ENCODE measurements around the gene EZH1. TPM values are rescaled to one million over a fixed set of nuclear protein-coding genes. Genes with fewer than 3 reads are reported as not detected.

EZH1 gene
- total RNA-seq (10 to 100 TPM; 53.7 to 59.4 TPM), polyA plus RNA-seq (ENCODE audit: insufficient read depth, low read depth, low replicate concordance) (28.1 TPM)
- long read RNA-seq, donor 1, full-length matches to known transcripts = 1 of 1 reads
- long read RNA-seq, donor 1, partial matches to known transcripts = 0 of 1 reads
- long read RNA-seq, donor 1, other reads (novel, unspliced or antisense) = 0 of 1 reads
- long read RNA-seq, donor 2 = 0 reads

DNA sequence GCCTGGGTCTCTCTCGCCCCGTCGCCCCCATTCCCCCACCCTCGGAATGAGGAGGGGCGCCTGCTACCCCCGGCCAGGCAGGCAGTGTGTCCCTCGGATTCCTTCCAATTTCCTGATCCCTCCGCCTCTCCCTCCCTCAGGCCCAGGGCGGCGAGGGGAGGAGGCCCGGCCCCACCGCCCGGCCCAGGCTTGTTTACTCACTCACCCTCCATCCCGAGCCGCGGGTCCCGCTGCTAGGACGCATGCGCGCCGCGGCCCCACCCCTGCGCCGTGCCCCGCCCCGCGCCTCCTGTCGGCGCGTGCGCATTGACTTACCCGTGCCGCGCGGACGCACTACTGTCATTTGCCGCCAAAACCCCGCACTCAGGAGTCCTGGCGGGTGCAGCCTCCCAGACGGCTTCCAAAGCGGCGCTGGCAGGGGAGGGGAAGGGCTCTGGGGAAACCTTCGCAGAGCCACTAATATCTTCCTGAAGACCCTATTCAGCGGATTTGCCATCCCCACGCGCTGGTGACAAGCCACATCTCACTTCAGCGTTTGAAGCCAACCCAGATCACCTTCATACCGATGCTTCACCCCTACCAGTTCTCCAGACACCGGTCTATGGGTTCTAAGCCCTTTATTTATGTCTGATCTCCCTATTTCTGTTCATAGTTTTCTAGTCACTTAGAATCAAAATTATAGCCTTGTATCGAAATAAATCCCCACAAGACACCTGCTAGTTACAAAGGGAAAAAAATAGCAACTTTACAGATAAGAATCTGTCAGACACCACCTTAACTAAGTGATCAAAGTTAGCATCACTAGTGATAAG is at the start of gene EZH1:
EZH1 (minus strand) TSS at position 235 of the 812 bp plus-strand sequence. CDS start 16,099 bp downstream, outside the sequence.
- Histone ChIP-seq H3K36me3 (ENCODE audit: low read depth, missing control alignments) (no peaks in the 10 kb centered on the region), H3K27me3 (no peaks in the 10 kb centered on the region), H3K4me3 (peak within 1 kb of the TSS; percentile 85 to 91), H3K27ac (peak within 1 kb of the TSS; percentile 94 to 96), H3K9me3 (no peaks in the 10 kb centered on the region), H3K4me1 (peaks cover 23% of the 10 kb centered on the region)
- DNase-seq = peak; percentile 90
- TF ChIP-seq, protein P1, sequence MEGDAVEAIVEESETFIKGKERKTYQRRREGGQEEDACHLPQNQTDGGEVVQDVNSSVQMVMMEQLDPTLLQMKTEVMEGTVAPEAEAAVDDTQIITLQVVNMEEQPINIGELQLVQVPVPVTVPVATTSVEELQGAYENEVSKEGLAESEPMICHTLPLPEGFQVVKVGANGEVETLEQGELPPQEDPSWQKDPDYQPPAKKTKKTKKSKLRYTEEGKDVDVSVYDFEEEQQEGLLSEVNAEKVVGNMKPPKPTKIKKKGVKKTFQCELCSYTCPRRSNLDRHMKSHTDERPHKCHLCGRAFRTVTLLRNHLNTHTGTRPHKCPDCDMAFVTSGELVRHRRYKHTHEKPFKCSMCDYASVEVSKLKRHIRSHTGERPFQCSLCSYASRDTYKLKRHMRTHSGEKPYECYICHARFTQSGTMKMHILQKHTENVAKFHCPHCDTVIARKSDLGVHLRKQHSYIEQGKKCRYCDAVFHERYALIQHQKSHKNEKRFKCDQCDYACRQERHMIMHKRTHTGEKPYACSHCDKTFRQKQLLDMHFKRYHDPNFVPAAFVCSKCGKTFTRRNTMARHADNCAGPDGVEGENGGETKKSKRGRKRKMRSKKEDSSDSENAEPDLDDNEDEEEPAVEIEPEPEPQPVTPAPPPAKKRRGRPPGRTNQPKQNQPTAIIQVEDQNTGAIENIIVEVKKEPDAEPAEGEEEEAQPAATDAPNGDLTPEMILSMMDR (IDR thresholded peaks at IDR 0.05) = peak in 1 of 3 experiments; percentile 36
- peak; percentile 77 for TF ChIP-seq POLR2A (IDR thresholded peaks at IDR 0.05)
- intact Hi-C loops (cut with DNase I; ENCODE audit: low total_unique reads) = no loop called here
- 5 to 7% methylated on average over 21 to 50 of the region's 50 CpGs for whole genome bisulfite sequencing, 2 donors

DNA sequence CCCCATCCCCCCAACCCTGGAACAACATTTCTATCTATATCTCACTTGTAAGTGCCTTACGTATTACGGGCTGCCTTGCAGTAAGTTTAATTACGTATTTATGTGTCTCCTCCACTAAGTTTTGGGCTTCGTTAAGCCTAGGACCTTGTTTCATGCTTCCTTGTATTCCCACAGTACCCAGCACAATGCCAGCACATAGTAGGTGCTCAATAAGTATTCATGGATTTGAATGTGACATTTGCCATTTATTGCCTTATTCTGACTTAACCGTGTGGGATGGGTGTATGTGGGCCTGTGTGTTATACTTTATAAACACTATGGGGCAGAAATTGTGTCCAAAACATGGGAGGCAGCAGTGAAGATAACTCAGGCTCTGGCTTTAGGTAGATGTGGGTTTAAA is 47.7 kb upstream of the EZH1 start:
- no peak for DNase-seq
- Histone ChIP-seq H3K4me3 (no peak overlapping the region), H3K9me3 (no peaks in the 10 kb centered on the region), H3K27me3 (no peaks in the 10 kb centered on the region), H3K36me3 (ENCODE audit: low read depth, missing control alignments) (no peaks in the 10 kb centered on the region), H3K4me1 (peaks cover 5% of the 10 kb centered on the region), H3K27ac (no peak overlapping the region)
- WGBS, 2 donors = 66 to 68% methylated on average over 5 of the region's 5 CpGs
- TF ChIP-seq POLR2A (IDR thresholded peaks at IDR 0.05) = no peak
- TF ChIP-seq, protein P1 (IDR thresholded peaks at IDR 0.05) = no peak
- intact Hi-C loops (cut with DNase I; ENCODE audit: low total_unique reads) = no loop called here

DNA sequence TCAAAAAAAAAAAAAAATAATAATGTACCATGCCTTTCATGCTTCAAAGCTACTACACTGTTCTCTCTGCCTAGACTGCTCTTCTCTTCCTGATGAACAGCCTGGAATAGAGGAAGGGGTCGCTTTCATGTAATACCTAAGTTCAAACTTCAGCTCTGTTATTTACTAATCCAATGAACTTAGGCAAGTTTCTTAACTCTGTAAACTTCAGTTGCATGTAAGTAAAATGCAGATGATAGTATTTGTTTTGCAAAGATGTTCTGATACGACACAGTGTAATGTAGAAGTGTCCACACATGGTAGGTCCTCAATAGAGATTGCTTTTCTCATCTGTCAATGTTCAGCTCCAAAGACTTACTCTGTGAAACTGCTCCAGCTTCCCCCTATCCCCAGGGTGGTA is 47.1 kb upstream of the EZH1 start:
- intact Hi-C loops (cut with DNase I; ENCODE audit: low total_unique reads) = no loop called here
- WGBS, 2 donors = 85% methylated on average over 2 of the region's 2 CpGs
- no peaks in the 10 kb centered on the region for H3K9me3 ChIP-seq
- no peak overlapping the region for H3K4me3 ChIP-seq
- TF ChIP-seq, protein P1 (IDR thresholded peaks at IDR 0.05) = no peak
- no peak for TF ChIP-seq POLR2A (IDR thresholded peaks at IDR 0.05)
- H3K27ac ChIP-seq = no peak overlapping the region
- H3K4me1 ChIP-seq = no peaks in the 10 kb centered on the region
- no peaks in the 10 kb centered on the region for H3K36me3 ChIP-seq (ENCODE audit: low read depth, missing control alignments)
- H3K27me3 ChIP-seq = no peaks in the 10 kb centered on the region
- DNase-seq = no peak

DNA sequence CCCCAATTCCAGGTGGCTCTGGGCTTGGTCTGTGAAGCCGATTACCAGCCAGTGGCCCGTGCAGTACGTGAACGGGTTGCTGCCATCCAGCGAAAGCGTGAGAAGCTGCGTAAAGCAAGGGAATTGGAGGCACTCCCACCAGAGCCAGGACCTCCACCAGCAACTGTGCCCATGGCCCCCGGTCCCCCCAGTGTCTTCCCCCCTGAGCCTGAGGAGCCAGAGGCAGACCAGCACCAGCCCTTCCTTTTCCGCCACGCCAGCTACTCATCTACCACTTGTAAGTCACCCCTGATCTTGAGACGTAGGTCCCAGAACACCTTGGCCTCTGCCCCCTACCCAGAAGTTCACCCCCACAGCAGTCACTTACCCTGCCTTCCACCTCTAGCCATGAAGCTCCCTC is 42.4 kb upstream of the EZH1 start:
- Histone ChIP-seq H3K27ac (no peak overlapping the region), H3K4me3 (no peak overlapping the region), H3K27me3 (no peaks in the 10 kb centered on the region), H3K4me1 (no peaks in the 10 kb centered on the region), H3K36me3 (ENCODE audit: low read depth, missing control alignments) (no peaks in the 10 kb centered on the region), H3K9me3 (no peaks in the 10 kb centered on the region)
- intact Hi-C loops (cut with DNase I; ENCODE audit: low total_unique reads) = no loop called here
- 76 to 83% methylated on average over 11 of the region's 11 CpGs for WGBS, 2 donors
- DNase-seq = no peak
- TF ChIP-seq, protein P1 (IDR thresholded peaks at IDR 0.05) = no peak

All from testis (tissue), 5 donors.